Activated CD8-positive, alpha-beta T cell treated with anti-CD3 and anti-CD28 coated beads, Interleukin-2, amount 10 ng/mL, durations not matched to agents 7 days and 5 days (primary cell): ENCODE results near the gene CFB. TPM values are rescaled to one million over a fixed set of nuclear protein-coding genes. Genes with fewer than 3 reads are reported as not detected.

Experiments
- ATAC-seq: fragments of 150-1000 bp; cut with Tn5 transposase; one replicate; pipeline ENCODE4 v1.10.0; 2021; ENCODE audit warnings: moderate library complexity
- CTCF ChIA-PET: fragments of 350-600 bp; sonication (Branson Sonifier 250); formaldehyde crosslinking; loops from one replicate; lab custom pipeline; 2021; ENCODE audit warnings: antibody characterized with exemption; lab: Charles Lee
- POLR2A ChIA-PET: fragments of 350-600 bp; sonication (Branson Sonifier 250); formaldehyde crosslinking; loops from one replicate; lab custom pipeline; 2021; ENCODE audit warnings: antibody characterized with exemption; lab: Charles Lee
- DNase-seq: peaks from one replicate; pipeline ENCODE4 v3.0.0-alpha.2; 2020
- H3K27ac Mint-ChIP-seq: one replicate; pipeline ENCODE4 v1.8.0; 2021; ENCODE audit warnings: mild to moderate bottlenecking, mixed read lengths
- H3K27me3 Mint-ChIP-seq: one replicate; pipeline ENCODE4 v1.8.0; 2021; ENCODE audit warnings: low read depth, mixed read lengths
- H3K36me3 Mint-ChIP-seq: one replicate; pipeline ENCODE4 v1.8.0; 2021; ENCODE audit warnings: low read depth, mixed read lengths
- H3K4me1 Mint-ChIP-seq: one replicate; pipeline ENCODE4 v1.8.0; 2021; ENCODE audit warnings: low read depth, mixed read lengths
- H3K4me3 Mint-ChIP-seq: one replicate; pipeline ENCODE4 v1.8.0; 2021; ENCODE audit warnings: mild to moderate bottlenecking, mixed read lengths
- H3K9me3 Mint-ChIP-seq: one replicate; pipeline ENCODE4 v1.8.0; 2022; ENCODE audit warnings: mixed read lengths; ENCODE audit not compliant: insufficient read depth
- total RNA-seq, 2 experiments: library from RNA; stranded (reverse); gene quantifications; one replicate each; pipeline ENCODE4 v1.2.3, GENCODE V29; 2021

The CFB gene
- total RNA-seq, 2 experiments from 2014 or later, result 0.58 TPM; not detected in 1

GRCh38 chr6:31935021-31935420 lies 10.9 kb upstream of the CFB start:
- Mint-ChIP-seq H3K4me3 (no peak overlapping the region), H3K36me3 (no peaks in the 10 kb centered on the region), H3K4me1 (no peaks in the 10 kb centered on the region), H3K9me3 (no peaks in the 10 kb centered on the region), H3K27ac (no peak overlapping the region), H3K27me3 (no peaks in the 10 kb centered on the region)
- no peak for ATAC-seq
- no peak for DNase-seq
- POLR2A ChIA-PET, result no interaction called here
- CTCF ChIA-PET, result no interaction called here

DNA sequence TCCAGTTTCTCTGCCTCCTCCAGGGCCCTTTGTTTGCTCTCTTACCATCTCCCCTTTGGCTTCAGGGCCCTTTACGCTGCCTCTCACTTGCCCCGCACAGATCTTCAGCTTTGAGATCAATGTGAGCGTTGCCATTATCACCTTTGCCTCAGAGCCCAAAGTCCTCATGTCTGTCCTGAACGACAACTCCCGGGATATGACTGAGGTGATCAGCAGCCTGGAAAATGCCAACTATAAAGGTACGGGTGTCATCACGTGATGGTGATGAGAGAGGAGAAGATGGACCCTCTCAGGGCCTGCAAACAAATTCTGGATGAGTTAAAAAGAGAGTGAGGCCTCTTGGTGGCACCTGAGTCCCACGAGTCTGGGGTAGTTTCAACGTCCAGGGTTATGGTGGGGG lies 10.1 kb upstream of the CFB start:
- POLR2A ChIA-PET, result no interaction called here
- H3K4me1 Mint-ChIP-seq, result no peaks in the 10 kb centered on the region
- no peak overlapping the region for H3K27ac Mint-ChIP-seq
- DNase-seq, result no peak
- CTCF ChIA-PET, result no interaction called here
- H3K27me3 Mint-ChIP-seq, result peaks cover 4% of the 10 kb centered on the region
- H3K4me3 Mint-ChIP-seq, result no peak overlapping the region
- no peaks in the 10 kb centered on the region for H3K36me3 Mint-ChIP-seq
- no peaks in the 10 kb centered on the region for H3K9me3 Mint-ChIP-seq
- ATAC-seq, result no peak

GRCh38 chr6:31940256-31940664 lies 5.6 kb upstream of the CFB start:
- H3K4me1 Mint-ChIP-seq, result peaks cover 2% of the 10 kb centered on the region
- no peak overlapping the region for H3K27ac Mint-ChIP-seq
- peaks cover 9% of the 10 kb centered on the region for H3K27me3 Mint-ChIP-seq
- ChIA-PET CTCF (interaction anchor here (0.8 to 1.8 kb wide), 4 partner anchors 10 to 263 kb away, joined by 3 to 8 read pairs (median 4); partner anchors contain the start of genes NELFE and SKIC2), POLR2A (interaction anchor here (1.4 to 1.6 kb wide), 2 partner anchors 17 to 19 kb away, joined by 3 to 4 read pairs; partner anchors contain the start of gene SKIC2)
- no peak overlapping the region for H3K4me3 Mint-ChIP-seq
- ATAC-seq (no peak), DNase-seq (no peak)
- no peaks in the 10 kb centered on the region for H3K9me3 Mint-ChIP-seq
- H3K36me3 Mint-ChIP-seq, result no peaks in the 10 kb centered on the region

GRCh38 chr6:31943742-31944141 lies 2.2 kb upstream of the CFB start:
- Mint-ChIP-seq H3K27me3 (peaks cover 9% of the 10 kb centered on the region), H3K27ac (no peak overlapping the region), H3K36me3 (no peaks in the 10 kb centered on the region), H3K4me1 (peaks cover 8% of the 10 kb centered on the region), H3K4me3 (no peak overlapping the region), H3K9me3 (no peaks in the 10 kb centered on the region)
- no peak for ATAC-seq
- POLR2A ChIA-PET, result interaction anchor here (0.7 kb wide), 1 partner anchor 8 kb away, joined by 3 read pairs; no protein-coding TSS in a partner anchor
- CTCF ChIA-PET, result interaction anchor here (0.8 kb wide), 1 partner anchor 19 kb away, joined by 3 read pairs; no protein-coding TSS in a partner anchor
- DNase-seq, result no peak

- H3K27ac Mint-ChIP-seq, result no peak overlapping the region
- ATAC-seq, result no peak
- CTCF ChIA-PET, result interaction anchor here (0.7 kb wide), 1 partner anchor 82 kb away, joined by 4 read pairs; the partner anchor contains the start of gene NEU1
- POLR2A ChIA-PET, result interaction anchor here (0.8 kb wide), 1 partner anchor 545 kb away, joined by 3 read pairs; no protein-coding TSS in a partner anchor
- H3K4me3 Mint-ChIP-seq, result no peak overlapping the region
- H3K4me1 Mint-ChIP-seq, result peaks cover 8% of the 10 kb centered on the region
- no peaks in the 10 kb centered on the region for H3K36me3 Mint-ChIP-seq
- H3K27me3 Mint-ChIP-seq, result peaks cover 9% of the 10 kb centered on the region
- H3K9me3 Mint-ChIP-seq, result no peaks in the 10 kb centered on the region
- DNase-seq, result no peak
These were observed 765 bp upstream of the CFB start for GRCh38 chr6:31945154-31945506.

- Mint-ChIP-seq H3K27ac (no peak overlapping the region), H3K27me3 (peaks cover 5% of the 10 kb centered on the region), H3K4me1 (peaks cover 8% of the 10 kb centered on the region), H3K9me3 (no peaks in the 10 kb centered on the region), H3K4me3 (no peak overlapping the region), H3K36me3 (no peaks in the 10 kb centered on the region)
- DNase-seq (no peak), ATAC-seq (peak; percentile 25)
- ChIA-PET CTCF (no interaction called here), POLR2A (interaction anchor here (0.6 kb wide), 1 partner anchor 137 kb away, joined by 4 read pairs; no protein-coding TSS in a partner anchor)
These were observed 533 bp downstream of the CFB start for GRCh38 chr6:31946370-31946885.

- Mint-ChIP-seq H3K9me3 (no peaks in the 10 kb centered on the region), H3K27me3 (peaks cover 5% of the 10 kb centered on the region), H3K27ac (no peak overlapping the region), H3K4me3 (no peak overlapping the region), H3K36me3 (no peaks in the 10 kb centered on the region), H3K4me1 (peaks cover 8% of the 10 kb centered on the region)
- DNase-seq (no peak), ATAC-seq (no peak)
- ChIA-PET POLR2A (no interaction called here), CTCF (no interaction called here)
These were observed 1.3 kb downstream of the CFB start for GRCh38 chr6:31947070-31947675.

DNA sequence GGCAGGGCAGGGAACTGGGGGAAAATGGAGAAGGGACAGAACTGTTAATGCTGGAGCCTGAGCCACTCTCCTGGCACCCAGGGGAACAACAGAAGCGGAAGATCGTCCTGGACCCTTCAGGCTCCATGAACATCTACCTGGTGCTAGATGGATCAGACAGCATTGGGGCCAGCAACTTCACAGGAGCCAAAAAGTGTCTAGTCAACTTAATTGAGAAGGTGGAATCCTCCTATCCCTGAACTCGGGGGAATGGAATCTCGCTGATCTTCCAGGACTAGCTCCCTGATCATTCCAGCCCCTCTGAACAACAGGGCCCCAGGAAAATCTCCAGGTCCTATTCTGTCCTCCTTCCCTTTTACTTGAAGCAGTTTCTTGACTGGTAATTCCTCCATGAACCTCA lies 2.0 kb downstream of the CFB start:
- Mint-ChIP-seq H3K27me3 (peaks cover under 1% of the 10 kb centered on the region), H3K9me3 (no peaks in the 10 kb centered on the region), H3K4me3 (no peak overlapping the region), H3K27ac (no peak overlapping the region), H3K4me1 (peaks cover 8% of the 10 kb centered on the region), H3K36me3 (peaks cover 5% of the 10 kb centered on the region)
- no peak for DNase-seq
- ATAC-seq, result no peak
- ChIA-PET POLR2A (interaction anchor here (1.2 kb wide), 1 partner anchor 10 kb away, joined by 3 read pairs; no protein-coding TSS in a partner anchor), CTCF (no interaction called here)

GRCh38 chr6:31948306-31948705 lies 2.4 kb downstream of the CFB start:
- CTCF ChIA-PET, result no interaction called here
- Mint-ChIP-seq H3K27ac (no peak overlapping the region), H3K36me3 (peaks cover 10% of the 10 kb centered on the region), H3K4me1 (peaks cover 8% of the 10 kb centered on the region), H3K9me3 (no peaks in the 10 kb centered on the region), H3K27me3 (no peaks in the 10 kb centered on the region), H3K4me3 (no peak overlapping the region)
- POLR2A ChIA-PET, result interaction anchor here (1.2 kb wide), 1 partner anchor 10 kb away, joined by 3 read pairs; no protein-coding TSS in a partner anchor
- ATAC-seq (no peak), DNase-seq (no peak)

- no peaks in the 10 kb centered on the region for H3K27me3 Mint-ChIP-seq
- no peak overlapping the region for H3K4me3 Mint-ChIP-seq
- no peaks in the 10 kb centered on the region for H3K9me3 Mint-ChIP-seq
- DNase-seq (no peak), ATAC-seq (no peak)
- peaks cover 16% of the 10 kb centered on the region for H3K36me3 Mint-ChIP-seq
- H3K27ac Mint-ChIP-seq, result peak overlapping the region; percentile 4
- H3K4me1 Mint-ChIP-seq, result peaks cover 8% of the 10 kb centered on the region
- ChIA-PET POLR2A (interaction anchor here (1.2 kb wide), 1 partner anchor 9 kb away, joined by 3 read pairs; no protein-coding TSS in a partner anchor), CTCF (no interaction called here)
These were observed 3.0 kb downstream of the CFB start for GRCh38 chr6:31948753-31949413.

DNA sequence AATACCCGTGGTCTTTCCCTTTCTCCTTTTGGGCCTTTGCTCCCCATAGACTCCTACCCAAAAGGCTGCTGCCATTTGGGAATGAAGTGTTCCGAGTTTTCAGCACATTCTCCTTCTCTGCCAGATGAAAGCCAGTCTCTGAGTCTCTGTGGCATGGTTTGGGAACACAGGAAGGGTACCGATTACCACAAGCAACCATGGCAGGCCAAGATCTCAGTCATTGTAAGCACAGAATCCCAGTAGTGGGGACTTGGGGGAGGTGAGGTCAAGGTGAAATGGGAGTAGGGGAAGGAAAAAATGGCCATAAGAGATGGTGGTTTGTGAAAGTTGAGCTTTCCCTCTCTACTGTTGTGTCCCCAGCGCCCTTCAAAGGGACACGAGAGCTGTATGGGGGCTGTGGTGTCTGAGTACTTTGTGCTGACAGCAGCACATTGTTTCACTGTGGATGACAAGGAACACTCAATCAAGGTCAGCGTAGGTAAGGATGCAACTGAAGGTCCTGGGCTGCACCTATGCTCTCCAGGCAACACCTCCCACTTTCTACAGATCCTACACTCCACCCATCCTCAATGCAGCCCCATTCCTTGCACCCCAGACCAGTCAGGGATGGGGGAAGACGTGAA lies 4.1 kb downstream of the CFB start:
- ATAC-seq (no peak), DNase-seq (no peak)
- Mint-ChIP-seq H3K4me1 (peaks cover 8% of the 10 kb centered on the region), H3K27ac (peak overlapping the region; percentile 9), H3K9me3 (no peaks in the 10 kb centered on the region), H3K36me3 (peaks cover 27% of the 10 kb centered on the region), H3K4me3 (no peak overlapping the region), H3K27me3 (no peaks in the 10 kb centered on the region)
- POLR2A ChIA-PET, result interaction anchor here (0.6 to 2.6 kb wide), 3 partner anchors 22 to 677 kb away, joined by 3 to 11 read pairs (median 4); partner anchors contain the start of gene DXO
- CTCF ChIA-PET, result interaction anchor here (1.2 to 3.6 kb wide), 2 partner anchors 10 to 24 kb away, joined by 3 to 14 read pairs; no protein-coding TSS in a partner anchor
